ENCODE measurements around the gene GTF3C1. TPM values are rescaled to one million over a fixed set of nuclear protein-coding genes. Genes with fewer than 3 reads are reported as not detected.

The GTF3C1 gene
- 63.9 and 117 TPM in 2 replicates for total RNA-seq

GRCh38 chr16:27549746-27550581, at the start of gene GTF3C1, which contains the start of gene KATNIP:
Gene GTF3C1, minus strand, starts transcription at chr16:27549913. Its CDS starts 23 bp downstream, at chr16:27549890.
Gene KATNIP, plus strand, starts transcription at chr16:27550144. Its CDS starts 27 bp downstream, at chr16:27550171.

Other genes starting within 250 kb of the GTF3C1 start
- 68.1 and 122 TPM in 2 replicates for gene IL4R, start 235.9 kb downstream of the GTF3C1 start, total RNA-seq
- gene IL21R, start 147.7 kb downstream of the GTF3C1 start, total RNA-seq, result 0.14 and 2.0 TPM in 2 replicates
- 22.0 and 28.9 TPM in 2 replicates for gene KATNIP, start 231 bp upstream of the GTF3C1 start, total RNA-seq

Data from placental pericyte (primary cell).